ENCODE measurements around the gene SDR42E2.

DNA sequence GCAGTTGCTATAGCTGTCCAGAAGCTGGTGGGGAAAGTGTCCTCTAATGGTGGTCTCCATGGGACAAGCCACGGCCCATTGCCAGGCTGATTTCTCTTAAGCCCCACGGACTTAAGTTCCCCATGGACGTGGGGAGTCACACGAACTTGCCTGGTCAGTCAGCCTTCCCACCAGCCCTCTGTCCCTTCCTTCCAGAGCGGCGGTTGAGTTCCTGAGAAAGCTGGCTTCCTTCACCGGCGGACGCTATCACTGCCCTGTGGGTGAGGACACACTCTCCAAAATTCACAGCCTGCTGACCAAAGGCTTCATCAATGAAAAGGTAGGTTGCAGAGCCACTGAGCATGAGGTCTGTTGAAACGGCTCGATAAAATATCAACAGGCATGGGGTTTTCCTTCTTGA lies 10.0 kb upstream of the SDR42E2 start:
- TF ChIP-seq, protein P1, sequence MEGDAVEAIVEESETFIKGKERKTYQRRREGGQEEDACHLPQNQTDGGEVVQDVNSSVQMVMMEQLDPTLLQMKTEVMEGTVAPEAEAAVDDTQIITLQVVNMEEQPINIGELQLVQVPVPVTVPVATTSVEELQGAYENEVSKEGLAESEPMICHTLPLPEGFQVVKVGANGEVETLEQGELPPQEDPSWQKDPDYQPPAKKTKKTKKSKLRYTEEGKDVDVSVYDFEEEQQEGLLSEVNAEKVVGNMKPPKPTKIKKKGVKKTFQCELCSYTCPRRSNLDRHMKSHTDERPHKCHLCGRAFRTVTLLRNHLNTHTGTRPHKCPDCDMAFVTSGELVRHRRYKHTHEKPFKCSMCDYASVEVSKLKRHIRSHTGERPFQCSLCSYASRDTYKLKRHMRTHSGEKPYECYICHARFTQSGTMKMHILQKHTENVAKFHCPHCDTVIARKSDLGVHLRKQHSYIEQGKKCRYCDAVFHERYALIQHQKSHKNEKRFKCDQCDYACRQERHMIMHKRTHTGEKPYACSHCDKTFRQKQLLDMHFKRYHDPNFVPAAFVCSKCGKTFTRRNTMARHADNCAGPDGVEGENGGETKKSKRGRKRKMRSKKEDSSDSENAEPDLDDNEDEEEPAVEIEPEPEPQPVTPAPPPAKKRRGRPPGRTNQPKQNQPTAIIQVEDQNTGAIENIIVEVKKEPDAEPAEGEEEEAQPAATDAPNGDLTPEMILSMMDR (IDR thresholded peaks at IDR 0.05; ENCODE audit: low read depth, low read length), result no peak
- TF ChIP-seq EZH2phosphoT487 (IDR thresholded peaks at IDR 0.05; ENCODE audit: low read depth), result no peak
